ENCODE measurements around the gene MED27.

- TF ChIP-seq CTCF (IDR thresholded peaks at IDR 0.05) (no peak), POLR2A (IDR thresholded peaks at IDR 0.05) (no peak)
Measured at GRCh38 chr9:131815970-131816873, 263.4 kb downstream of the MED27 start.
